ENCODE data around the gene SLX4. TPM values are rescaled to one million over a fixed set of nuclear protein-coding genes. Genes with fewer than 3 reads are reported as not detected.
A peak's percentile ranks its signal among the peaks of the same experiment; 100 is the strongest.

The SLX4 gene
- total RNA-seq, 1 donor from 2014 or later: 12.2 TPM

DNA sequence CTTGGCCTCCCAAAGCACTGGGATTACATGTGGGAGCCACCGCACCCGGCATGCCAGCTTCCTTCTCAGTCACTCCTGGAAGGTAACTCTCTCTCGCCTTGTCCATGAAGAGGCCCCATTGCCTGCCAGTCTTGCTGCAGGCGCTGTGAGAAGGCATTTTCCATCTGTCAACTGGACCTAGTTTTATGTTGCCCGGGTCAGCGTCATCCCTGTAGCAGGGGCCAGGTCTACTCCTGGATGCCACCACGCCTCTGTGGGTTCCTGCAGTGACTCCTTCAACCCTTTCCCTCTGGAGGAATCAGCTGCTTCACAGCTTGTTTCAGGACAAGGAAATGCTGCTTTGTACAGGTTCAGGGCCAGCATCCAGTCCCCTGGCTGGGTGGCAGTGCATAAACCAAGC lies 31.6 kb downstream of the SLX4 start:
- Mint-ChIP-seq H3K9me3 (no peaks in the 10 kb centered on the region), H3K27ac (peak overlapping the region; percentile 96), H3K36me3 (ENCODE audit: low read depth) (peaks cover 14% of the 10 kb centered on the region), H3K4me3 (ENCODE audit: low read depth) (peak overlapping the region; percentile 8), H3K4me1 (ENCODE audit: low read depth) (peaks cover 34% of the 10 kb centered on the region), H3K27me3 (ENCODE audit: low read depth) (no peaks in the 10 kb centered on the region)
- intact Hi-C loops (cut with micrococcal nuclease): loop anchor here (2.0 kb wide), 1 partner anchor 79 kb away; the partner anchor contains the start of gene CLUAP1
- no peak for DNase-seq (ENCODE audit: low spot score)

DNA sequence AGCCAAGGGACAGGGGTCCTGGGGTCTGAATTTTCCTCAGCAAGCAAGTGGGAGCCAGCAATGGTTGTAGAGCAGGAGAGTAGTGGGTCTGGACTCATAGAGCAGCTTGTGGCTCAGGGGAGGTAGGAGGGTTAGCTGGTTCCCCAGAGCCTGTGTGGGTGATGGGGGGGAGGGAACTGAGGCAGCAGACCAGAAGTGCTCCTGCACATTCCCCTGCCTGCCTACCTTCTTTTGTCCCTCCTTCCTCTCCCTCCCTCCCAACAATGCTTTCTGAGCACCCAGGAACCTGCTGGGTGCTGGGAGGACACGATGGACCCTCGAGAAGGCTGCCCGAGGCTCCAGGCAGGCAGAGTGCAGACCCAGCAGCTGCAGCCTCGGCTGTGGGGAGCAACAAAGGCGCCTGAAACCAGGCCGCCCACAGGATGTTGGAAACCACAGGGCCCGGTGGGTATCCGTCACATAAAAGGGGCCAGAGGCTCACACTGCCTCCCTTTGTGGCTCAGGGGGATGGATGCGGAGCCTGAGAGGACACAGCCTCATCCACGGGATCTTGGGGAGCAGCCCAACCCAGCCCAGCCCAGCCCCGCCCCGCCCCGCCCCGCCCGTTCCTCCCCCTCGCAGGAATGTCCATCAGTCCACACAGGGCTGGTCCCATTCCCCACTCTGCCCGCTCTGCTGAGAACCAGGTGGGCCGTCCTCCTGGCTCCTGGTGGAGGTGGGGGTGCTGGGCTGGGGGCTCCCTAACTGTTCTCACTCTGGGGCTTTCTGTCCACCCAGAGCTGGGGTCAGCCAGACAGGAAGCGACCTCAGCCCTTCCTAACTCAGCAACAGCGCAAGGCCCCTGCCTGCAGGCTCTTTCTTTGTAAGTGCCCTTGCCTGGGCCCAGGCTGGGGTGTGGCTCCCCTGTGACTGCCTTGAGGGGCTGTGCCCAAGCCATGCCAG lies 32.5 kb downstream of the SLX4 start:
- Mint-ChIP-seq H3K27me3 (ENCODE audit: low read depth) (no peaks in the 10 kb centered on the region), H3K9me3 (no peaks in the 10 kb centered on the region), H3K4me1 (ENCODE audit: low read depth) (peaks cover 38% of the 10 kb centered on the region), H3K27ac (peak overlapping the region; percentile 96), H3K4me3 (ENCODE audit: low read depth) (peak overlapping the region; percentile 91), H3K36me3 (ENCODE audit: low read depth) (peaks cover 19% of the 10 kb centered on the region)
- intact Hi-C loops (cut with micrococcal nuclease): loop anchor here (1.0 to 2.0 kb wide), 2 partner anchors 32 to 78 kb away; partner anchors contain the start of genes CLUAP1 and SLX4
- DNase-seq (ENCODE audit: low spot score): peak; percentile 67

DNA sequence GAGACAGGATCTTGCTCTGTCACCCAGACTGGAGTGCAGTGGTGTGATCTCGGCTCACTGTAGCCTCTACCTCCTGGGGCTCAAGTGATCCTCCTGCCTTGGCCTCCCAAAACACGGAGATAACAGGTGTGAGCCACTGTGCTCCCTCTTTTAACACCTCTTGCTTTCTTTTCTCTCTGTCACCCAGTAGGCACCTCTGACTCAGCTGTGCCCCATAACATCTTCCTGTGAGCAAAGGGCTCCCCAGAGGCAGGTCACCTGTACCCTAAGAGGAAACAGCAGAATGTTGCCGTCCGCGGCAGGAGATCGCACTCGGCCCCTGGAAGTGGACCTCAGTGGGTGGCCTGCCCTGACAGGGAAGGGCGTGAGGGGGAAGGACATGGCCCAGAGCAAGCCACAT lies 33.3 kb downstream of the SLX4 start:
- intact Hi-C loops (cut with micrococcal nuclease): loop anchor here (1.0 to 2.0 kb wide), 2 partner anchors 33 to 77 kb away; partner anchors contain the start of genes CLUAP1 and SLX4
- no peaks in the 10 kb centered on the region for H3K9me3 Mint-ChIP-seq
- H3K36me3 Mint-ChIP-seq (ENCODE audit: low read depth): peaks cover 20% of the 10 kb centered on the region
- H3K4me3 Mint-ChIP-seq (ENCODE audit: low read depth): peak overlapping the region; percentile 91
- H3K4me1 Mint-ChIP-seq (ENCODE audit: low read depth): peaks cover 41% of the 10 kb centered on the region
- peak; percentile 25 for DNase-seq (ENCODE audit: low spot score)
- H3K27me3 Mint-ChIP-seq (ENCODE audit: low read depth): no peaks in the 10 kb centered on the region
- peak overlapping the region; percentile 96 for H3K27ac Mint-ChIP-seq

DNA sequence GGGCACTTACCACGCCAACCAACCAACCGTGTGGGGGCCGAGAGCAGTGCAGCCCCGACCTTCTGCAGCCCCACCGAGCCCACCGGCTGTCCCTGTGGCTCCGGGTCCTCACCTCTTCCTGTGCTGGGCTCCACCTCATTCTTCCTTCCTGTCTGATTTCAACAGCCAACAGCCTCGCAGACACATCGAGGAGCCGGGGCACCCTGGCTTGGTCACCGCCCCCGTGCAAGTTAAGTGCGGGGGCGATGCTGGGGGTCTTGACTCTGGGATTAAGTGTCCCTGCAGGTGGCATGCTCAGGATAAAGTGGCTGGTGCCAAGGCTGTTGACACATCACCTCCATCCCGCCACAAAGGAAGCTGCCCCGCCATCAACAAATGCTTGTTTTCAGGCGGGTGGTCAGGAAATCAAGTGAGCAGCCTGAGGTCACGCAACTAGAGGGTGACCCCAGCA lies 34.1 kb downstream of the SLX4 start, which contains the start of gene NLRC3:
Gene NLRC3 (minus strand): TSS at position 102 of the 451 bp plus-strand sequence. CDS start 12,367 bp downstream, outside the sequence.
- Mint-ChIP-seq H3K4me1 (ENCODE audit: low read depth) (peaks cover 41% of the 10 kb centered on the region), H3K4me3 (ENCODE audit: low read depth) (peak within 1 kb of the TSS; percentile 91), H3K27me3 (ENCODE audit: low read depth) (no peaks in the 10 kb centered on the region)

DNA sequence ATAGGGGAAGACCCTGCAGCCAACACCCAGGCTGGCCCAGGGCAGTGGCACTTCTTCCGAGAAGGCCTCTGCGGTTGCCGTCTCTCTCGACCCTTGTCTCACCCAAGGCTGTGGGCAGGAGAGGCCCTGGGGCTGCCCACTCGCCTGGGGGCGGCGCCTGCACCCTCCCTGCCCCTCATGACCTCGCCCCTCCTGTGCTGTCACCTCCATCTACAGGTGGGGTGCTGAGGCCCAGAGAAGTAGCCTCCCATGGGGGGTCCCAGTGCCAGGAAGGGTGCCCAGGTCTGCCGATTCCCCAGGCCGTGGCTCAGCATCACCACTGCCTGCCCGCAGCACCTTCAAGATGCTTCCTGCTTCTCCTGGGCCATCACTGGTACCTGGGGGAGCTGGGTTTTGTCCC lies 35.2 kb downstream of the SLX4 start:
- Mint-ChIP-seq H3K9me3 (peaks cover 7% of the 10 kb centered on the region), H3K27ac (peak overlapping the region; percentile 87), H3K36me3 (ENCODE audit: low read depth) (peaks cover 31% of the 10 kb centered on the region), H3K27me3 (ENCODE audit: low read depth) (no peaks in the 10 kb centered on the region), H3K4me1 (ENCODE audit: low read depth) (peaks cover 44% of the 10 kb centered on the region), H3K4me3 (ENCODE audit: low read depth) (peak overlapping the region; percentile 91)
- intact Hi-C loops (cut with micrococcal nuclease): no loop called here
- DNase-seq (ENCODE audit: low spot score): no peak

More for the DNA sequence above, 34.1 kb downstream of the SLX4 start, which contains the start of gene NLRC3:
- intact Hi-C loops (cut with micrococcal nuclease): no loop called here
- peaks cover 23% of the 10 kb centered on the region for H3K36me3 Mint-ChIP-seq (ENCODE audit: low read depth)
- no peaks in the 10 kb centered on the region for H3K9me3 Mint-ChIP-seq
- peak; percentile 36 for DNase-seq (ENCODE audit: low spot score)
- H3K27ac Mint-ChIP-seq: peak within 1 kb of the TSS; percentile 96

DNA sequence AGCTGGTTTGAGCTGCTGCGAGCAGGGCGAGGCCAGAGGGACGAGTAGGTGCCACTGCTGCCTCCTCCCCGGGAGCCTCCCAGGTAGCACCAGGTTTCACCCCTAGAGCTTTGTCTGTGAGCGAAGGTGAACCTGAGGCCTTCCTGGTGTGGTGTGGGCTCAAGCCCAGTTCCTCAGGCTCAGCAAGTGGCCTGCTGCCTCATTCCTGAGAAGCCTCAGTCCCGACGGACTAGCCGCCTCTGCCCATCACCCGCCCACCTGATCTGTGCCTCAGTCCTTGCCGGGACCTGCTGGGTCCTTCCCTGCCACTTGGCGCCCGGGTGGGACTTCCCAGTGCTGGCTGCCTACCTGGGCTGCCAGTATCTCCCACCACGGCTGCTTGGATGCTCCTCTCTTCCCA lies 35.9 kb downstream of the SLX4 start:
- peaks cover 14% of the 10 kb centered on the region for H3K9me3 Mint-ChIP-seq
- peak overlapping the region; percentile 91 for H3K4me3 Mint-ChIP-seq (ENCODE audit: low read depth)
- H3K27ac Mint-ChIP-seq: peak overlapping the region; percentile 76
- H3K4me1 Mint-ChIP-seq (ENCODE audit: low read depth): peaks cover 43% of the 10 kb centered on the region
- intact Hi-C loops (cut with micrococcal nuclease): no loop called here
- DNase-seq (ENCODE audit: low spot score): no peak
- H3K27me3 Mint-ChIP-seq (ENCODE audit: low read depth): no peaks in the 10 kb centered on the region
- H3K36me3 Mint-ChIP-seq (ENCODE audit: low read depth): peaks cover 38% of the 10 kb centered on the region

DNA sequence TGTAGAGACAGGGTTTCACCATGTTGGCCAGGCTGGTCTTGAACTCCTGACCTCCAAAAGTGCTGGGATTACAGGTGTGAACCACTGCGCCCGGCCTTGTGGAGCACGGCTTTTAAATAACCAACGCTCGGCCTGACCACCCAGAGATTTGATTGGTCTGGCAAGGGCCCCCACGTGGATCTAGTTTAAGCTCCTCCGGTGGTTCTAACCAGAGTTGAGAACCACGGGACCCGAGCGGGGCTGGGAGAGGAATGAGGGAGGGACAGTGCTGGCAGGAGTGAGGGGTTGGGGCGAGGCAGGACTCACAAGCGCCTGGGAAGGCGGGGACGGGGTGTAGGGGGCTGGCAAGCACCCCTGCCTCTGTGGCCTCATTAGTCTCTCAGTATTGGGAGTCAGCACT lies 37.2 kb downstream of the SLX4 start:
- no peak for DNase-seq (ENCODE audit: low spot score)
- Mint-ChIP-seq H3K9me3 (peaks cover 18% of the 10 kb centered on the region), H3K4me1 (ENCODE audit: low read depth) (peaks cover 32% of the 10 kb centered on the region), H3K27me3 (ENCODE audit: low read depth) (no peaks in the 10 kb centered on the region), H3K27ac (no peak overlapping the region), H3K36me3 (ENCODE audit: low read depth) (peaks cover 50% of the 10 kb centered on the region), H3K4me3 (ENCODE audit: low read depth) (peak overlapping the region; percentile 8)
- intact Hi-C loops (cut with micrococcal nuclease): no loop called here

DNA sequence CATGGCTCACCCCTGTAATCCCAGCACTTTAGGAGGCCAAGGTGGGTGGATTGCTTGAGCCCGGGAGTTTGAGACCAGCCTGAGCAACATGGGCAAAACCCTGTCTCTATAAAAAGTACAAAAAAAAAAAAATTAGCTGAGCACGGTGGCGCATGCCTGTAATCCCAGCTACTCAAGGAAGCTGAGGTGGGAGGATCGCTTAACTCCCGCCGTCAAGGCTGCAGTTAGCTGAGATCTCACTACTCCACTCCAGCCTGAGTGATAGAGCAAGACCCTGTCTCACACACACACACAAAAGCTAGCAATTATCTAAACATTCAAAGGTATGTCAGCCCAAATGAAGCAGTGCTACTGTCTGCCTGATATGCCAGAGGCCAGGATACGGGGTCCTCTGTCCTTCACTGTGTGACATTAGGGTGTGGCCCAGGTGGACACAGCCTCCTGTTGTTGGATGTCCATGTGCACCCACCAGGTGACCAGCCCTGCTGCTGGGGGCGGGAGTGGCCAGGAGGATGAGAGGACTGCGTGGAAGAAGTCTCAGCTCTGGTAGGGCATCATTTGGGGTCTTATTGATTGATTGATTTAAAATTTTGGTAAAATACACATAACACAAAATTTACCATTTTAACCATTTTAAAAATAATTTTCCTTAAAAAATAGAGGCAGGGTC lies 38.1 kb downstream of the SLX4 start:
- Mint-ChIP-seq H3K27ac (no peak overlapping the region), H3K36me3 (ENCODE audit: low read depth) (peaks cover 55% of the 10 kb centered on the region), H3K9me3 (peaks cover 18% of the 10 kb centered on the region), H3K4me3 (ENCODE audit: low read depth) (peak overlapping the region; percentile 17), H3K4me1 (ENCODE audit: low read depth) (peaks cover 25% of the 10 kb centered on the region), H3K27me3 (ENCODE audit: low read depth) (no peaks in the 10 kb centered on the region)
- intact Hi-C loops (cut with micrococcal nuclease): no loop called here
- DNase-seq (ENCODE audit: low spot score): no peak

DNA sequence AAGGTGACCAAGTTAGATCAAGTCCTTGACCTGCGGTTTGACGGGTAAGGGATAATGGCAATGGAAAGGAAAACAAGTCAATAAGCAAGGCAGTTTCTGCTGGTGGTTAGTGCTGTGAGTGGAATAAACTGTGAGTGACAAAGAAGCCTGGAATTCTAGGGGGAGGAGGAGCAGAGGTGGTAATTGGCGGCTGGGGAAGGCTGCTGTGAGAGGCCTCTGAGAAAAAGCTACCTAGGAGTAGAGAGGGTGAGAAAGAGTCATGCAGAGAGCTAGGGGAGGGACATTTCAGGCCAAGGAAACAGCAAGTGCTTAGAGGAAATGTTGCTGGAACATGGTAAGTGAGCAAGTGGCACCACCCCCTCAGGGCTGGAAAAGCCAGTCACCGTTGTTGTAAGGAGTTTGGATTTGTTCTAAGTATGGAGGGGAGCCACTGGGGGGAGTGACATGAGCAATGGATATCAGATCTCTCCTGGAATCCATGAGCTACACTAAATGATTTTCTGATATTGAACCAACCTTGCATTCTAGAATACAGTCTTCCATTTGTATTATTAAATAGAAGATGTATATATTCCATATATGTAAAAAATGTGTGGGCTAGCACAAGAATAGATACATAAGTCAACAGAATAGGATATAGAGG lies 40.9 kb downstream of the SLX4 start:
- no peak for DNase-seq (ENCODE audit: low spot score)
- intact Hi-C loops (cut with micrococcal nuclease): no loop called here
- Mint-ChIP-seq H3K9me3 (peaks cover 18% of the 10 kb centered on the region), H3K4me3 (ENCODE audit: low read depth) (no peak overlapping the region), H3K27me3 (ENCODE audit: low read depth) (no peaks in the 10 kb centered on the region), H3K36me3 (ENCODE audit: low read depth) (peaks cover 55% of the 10 kb centered on the region), H3K4me1 (ENCODE audit: low read depth) (peaks cover 16% of the 10 kb centered on the region), H3K27ac (no peak overlapping the region)

DNA sequence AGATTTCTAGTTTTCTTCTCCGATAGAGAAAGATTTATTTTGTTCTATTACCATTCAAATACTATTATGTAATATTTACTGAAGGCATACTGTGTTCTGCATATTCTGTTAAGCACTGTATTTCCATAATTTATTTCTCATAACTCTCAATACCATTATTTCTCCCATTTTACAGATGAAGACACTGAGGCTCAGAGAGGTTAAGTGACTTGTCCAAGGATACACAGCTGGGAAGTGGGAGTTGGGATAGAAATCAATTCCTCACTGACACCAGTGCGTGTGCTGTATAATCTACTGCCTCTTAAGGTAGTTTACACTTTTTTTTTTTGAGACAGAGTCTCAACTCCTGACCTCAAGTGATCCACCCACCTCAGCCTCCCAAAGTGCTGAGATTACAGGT lies 41.6 kb downstream of the SLX4 start:
- no peaks in the 10 kb centered on the region for H3K27me3 Mint-ChIP-seq (ENCODE audit: low read depth)
- intact Hi-C loops (cut with micrococcal nuclease): no loop called here
- H3K36me3 Mint-ChIP-seq (ENCODE audit: low read depth): peaks cover 61% of the 10 kb centered on the region
- peaks cover 18% of the 10 kb centered on the region for H3K9me3 Mint-ChIP-seq
- DNase-seq (ENCODE audit: low spot score): no peak
- H3K4me3 Mint-ChIP-seq (ENCODE audit: low read depth): no peak overlapping the region
- peaks cover 12% of the 10 kb centered on the region for H3K4me1 Mint-ChIP-seq (ENCODE audit: low read depth)
- no peak overlapping the region for H3K27ac Mint-ChIP-seq

DNA sequence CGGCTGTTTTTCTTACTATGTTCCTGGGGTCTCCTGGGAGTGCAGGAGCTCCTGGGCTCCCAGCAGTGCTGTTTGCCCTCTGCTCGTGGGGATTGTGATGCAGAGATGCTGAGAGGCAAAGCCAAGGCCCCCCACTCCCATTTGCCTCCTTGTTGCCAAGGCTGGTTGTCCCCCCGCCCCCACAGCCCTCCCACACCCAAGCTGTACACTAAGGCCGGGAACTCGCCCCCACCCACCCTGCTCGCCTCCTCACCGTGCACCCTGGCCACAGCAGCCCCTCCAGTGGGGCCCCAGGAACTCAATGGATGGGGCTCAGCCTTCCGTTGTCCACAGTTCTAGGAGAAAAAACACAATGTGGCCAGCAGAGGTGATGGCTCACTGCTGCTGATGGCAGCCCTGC lies 44.4 kb downstream of the SLX4 start:
- Mint-ChIP-seq H3K4me3 (ENCODE audit: low read depth) (no peak overlapping the region), H3K36me3 (ENCODE audit: low read depth) (peaks cover 60% of the 10 kb centered on the region), H3K4me1 (ENCODE audit: low read depth) (peaks cover 3% of the 10 kb centered on the region), H3K9me3 (peaks cover 15% of the 10 kb centered on the region), H3K27ac (no peak overlapping the region), H3K27me3 (ENCODE audit: low read depth) (no peaks in the 10 kb centered on the region)
- no peak for DNase-seq (ENCODE audit: low spot score)
- intact Hi-C loops (cut with micrococcal nuclease): no loop called here

DNA sequence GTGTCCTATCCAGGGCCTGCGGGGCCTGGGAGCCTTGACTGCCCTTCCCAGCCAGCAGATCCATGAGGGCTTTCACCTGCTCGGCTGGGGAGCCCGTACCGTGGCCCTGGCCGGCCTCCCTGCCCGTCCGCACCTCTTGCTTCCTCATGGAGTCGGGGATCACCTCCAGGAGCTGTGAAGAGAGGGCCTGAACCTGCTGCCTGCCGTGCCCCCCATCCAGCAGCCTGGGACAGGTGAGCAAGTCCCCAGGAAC lies 46.6 kb downstream of the SLX4 start:
- H3K4me1 Mint-ChIP-seq (ENCODE audit: low read depth): no peaks in the 10 kb centered on the region
- H3K27me3 Mint-ChIP-seq (ENCODE audit: low read depth): no peaks in the 10 kb centered on the region
- intact Hi-C loops (cut with micrococcal nuclease): no loop called here
- DNase-seq (ENCODE audit: low spot score): no peak
- no peak overlapping the region for H3K27ac Mint-ChIP-seq
- H3K36me3 Mint-ChIP-seq (ENCODE audit: low read depth): peaks cover 57% of the 10 kb centered on the region
- no peak overlapping the region for H3K4me3 Mint-ChIP-seq (ENCODE audit: low read depth)
- H3K9me3 Mint-ChIP-seq: no peaks in the 10 kb centered on the region

All from activated T-helper 2 cell treated with anti-CD3 and anti-CD28 coated beads, Interferon-gamma antibody, Interleukin-2, Interleukin-4, amounts not matched to agents 10 μg/mL and 5 μg/mL and 100 μg/mL, durations not matched to agents 14 hours and 24 hours and 36 hours (primary cell).